Retinal pigment epithelial cell (primary cell): Measurements from ENCODE around the gene TNFRSF11A.

Source experiments
- DNase-seq: peaks from one replicate; pipeline ENCODE4 v3.0.0-alpha.2; 2010; ENCODE audit warnings: low read depth
- H3K4me3 ChIP-seq: 2 replicates; pipeline ENCODE4 v1.5.1; 2011; ENCODE audit warnings: mild to moderate bottlenecking, low read length, control low read depth, moderate library complexity
- CTCF ChIP-seq: conservative IDR thresholded peaks from 2 replicates; pipeline ENCODE4 v1.5.1; 2011; ENCODE audit warnings: low read depth, low read length, control low read depth, inconsistent platforms

The TNFRSF11A gene

GRCh38 chr18:62325806-62326645 is 916 bp downstream of the TNFRSF11A start:
- no peak for DNase-seq
- no peak for TF ChIP-seq CTCF
- peak overlapping the region; percentile 62 for H3K4me3 ChIP-seq

GRCh38 chr18:62326646-62327348 is 1.7 kb downstream of the TNFRSF11A start:
- no peak for DNase-seq
- TF ChIP-seq CTCF: no peak
- H3K4me3 ChIP-seq: no peak overlapping the region

GRCh38 chr18:62327977-62328376 is 2.9 kb downstream of the TNFRSF11A start:
- no peak overlapping the region for H3K4me3 ChIP-seq
- TF ChIP-seq CTCF: no peak
- no peak for DNase-seq

- H3K4me3 ChIP-seq: no peak overlapping the region
- no peak for TF ChIP-seq CTCF
- no peak for DNase-seq
Observed at GRCh38 chr18:62328586-62329525, 3.7 kb downstream of the TNFRSF11A start.

GRCh38 chr18:62329691-62330454 is 4.8 kb downstream of the TNFRSF11A start:
- TF ChIP-seq CTCF: no peak
- H3K4me3 ChIP-seq: no peak overlapping the region
- no peak for DNase-seq

- H3K4me3 ChIP-seq: no peak overlapping the region
Observed at GRCh38 chr18:62330650-62331049, 5.5 kb downstream of the TNFRSF11A start.

More at GRCh38 chr18:62330650-62331049, 5.5 kb downstream of the TNFRSF11A start:
- no peak for DNase-seq
- no peak for TF ChIP-seq CTCF
